ENCODE results near the gene LGALS9B.
"Not testable (repeated sequence)": the region's sequence is repeated elsewhere in the genome, so short reads cannot be mapped to it uniquely, and the experiment has no call there.

The LGALS9B gene

GRCh38 chr17:20466999-20467398, 340 bp downstream of the LGALS9B start:
- not testable (repeated sequence) for DNase-seq (ENCODE audit: low read depth)

- DNase-seq (ENCODE audit: low read depth) = not testable (repeated sequence)
Measured at GRCh38 chr17:20466553-20466952, 786 bp downstream of the LGALS9B start.

GRCh38 chr17:20465535-20465934, 1.8 kb downstream of the LGALS9B start:
- not testable (repeated sequence) for DNase-seq (ENCODE audit: low read depth)

GRCh38 chr17:20464854-20465414, 2.4 kb downstream of the LGALS9B start:
- not testable (repeated sequence) for DNase-seq (ENCODE audit: low read depth)

- DNase-seq (ENCODE audit: low read depth) = not testable (repeated sequence)
Measured at GRCh38 chr17:20462158-20462557, 5.2 kb downstream of the LGALS9B start.

GRCh38 chr17:20457848-20458381, 9.4 kb downstream of the LGALS9B start:
- not testable (repeated sequence) for DNase-seq (ENCODE audit: low read depth)

GRCh38 chr17:20455106-20455505, 12.2 kb downstream of the LGALS9B start:
- DNase-seq (ENCODE audit: low read depth) = not testable (repeated sequence)

- DNase-seq (ENCODE audit: low read depth) = not testable (repeated sequence)
Measured at GRCh38 chr17:20453820-20454434, 13.4 kb downstream of the LGALS9B start.

GRCh38 chr17:20450852-20451251, 16.5 kb downstream of the LGALS9B start:
- DNase-seq (ENCODE audit: low read depth) = not testable (repeated sequence)

GRCh38 chr17:20447534-20448321, 19.6 kb downstream of the LGALS9B start:
- not testable (repeated sequence) for DNase-seq (ENCODE audit: low read depth)

GRCh38 chr17:20446895-20447294, 20.4 kb downstream of the LGALS9B start:
- DNase-seq (ENCODE audit: low read depth) = not testable (repeated sequence)

- DNase-seq (ENCODE audit: low read depth) = not testable (repeated sequence)
Measured at GRCh38 chr17:20444581-20445236, 22.6 kb downstream of the LGALS9B start.

GRCh38 chr17:20444173-20444572, 23.2 kb downstream of the LGALS9B start:
- not testable (repeated sequence) for DNase-seq (ENCODE audit: low read depth)

GRCh38 chr17:20443632-20444031, 23.7 kb downstream of the LGALS9B start:
- not testable (repeated sequence) for DNase-seq (ENCODE audit: low read depth)

- not testable (repeated sequence) for DNase-seq (ENCODE audit: low read depth)
Measured at GRCh38 chr17:20440665-20441064, 26.7 kb downstream of the LGALS9B start.

- not testable (repeated sequence) for DNase-seq (ENCODE audit: low read depth)
Measured at GRCh38 chr17:20435166-20435565, 32.2 kb downstream of the LGALS9B start.

GRCh38 chr17:20433382-20433781, 34.0 kb downstream of the LGALS9B start:
- not testable (repeated sequence) for DNase-seq (ENCODE audit: low read depth)

GRCh38 chr17:20427264-20427663, 40.1 kb downstream of the LGALS9B start:
- not testable (repeated sequence) for DNase-seq (ENCODE audit: low read depth)

GRCh38 chr17:20422826-20423225, 44.5 kb downstream of the LGALS9B start:
- not testable (repeated sequence) for DNase-seq (ENCODE audit: low read depth)

GRCh38 chr17:20418838-20419237, 48.5 kb downstream of the LGALS9B start:
- DNase-seq (ENCODE audit: low read depth) = not testable (repeated sequence)

- not testable (repeated sequence) for DNase-seq (ENCODE audit: low read depth)
Measured at GRCh38 chr17:20417492-20418080, 49.8 kb downstream of the LGALS9B start.
